Measurements from ENCODE around the gene SPINK2.

DNA sequence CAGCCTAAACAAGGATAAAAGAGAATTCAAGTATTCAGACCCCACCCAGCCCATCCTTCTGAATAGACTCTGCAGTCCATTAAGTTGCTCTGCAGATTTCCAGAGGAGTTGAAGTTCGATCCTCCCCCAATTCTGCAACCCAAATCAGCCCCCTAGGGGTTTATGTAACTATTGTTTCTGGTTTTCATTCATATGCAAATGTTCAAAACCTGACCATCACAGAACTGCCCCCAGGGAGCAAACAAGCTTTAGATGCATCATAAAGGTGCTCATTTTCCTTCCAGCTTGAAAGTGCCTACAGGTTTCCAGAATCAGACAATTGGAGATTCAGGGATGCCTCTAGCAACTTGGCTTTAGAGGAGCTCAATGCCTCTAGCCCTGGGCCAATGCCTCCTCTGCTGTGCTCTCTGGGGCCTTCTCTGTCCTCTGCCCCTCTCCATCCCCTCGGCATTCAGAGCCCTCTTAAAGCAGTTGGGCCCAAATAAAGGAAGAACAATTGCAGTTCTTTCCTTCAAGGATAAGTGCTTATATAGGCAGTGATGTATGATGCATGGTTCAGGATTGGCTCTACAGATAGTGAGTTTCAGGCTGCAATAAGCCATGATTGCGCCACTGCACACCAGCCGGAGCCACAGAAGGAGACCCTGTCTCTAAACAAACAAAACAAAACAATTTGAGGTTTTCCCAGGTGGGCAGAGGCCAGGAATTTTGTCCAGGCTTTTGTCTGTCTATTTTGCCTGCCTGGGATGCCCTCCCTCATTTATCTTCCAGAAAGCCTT lies 23.5 kb upstream of the SPINK2 start:
- TF ChIP-seq EZH2 (IDR thresholded peaks at IDR 0.05; ENCODE audit: insufficient read depth, poor library complexity, severe bottlenecking) (no peak), EZH2phosphoT487 (IDR thresholded peaks at IDR 0.05; ENCODE audit: insufficient read depth, low read depth) (no peak)

All from GM23248 (cell line).